UCSD-AML1 (cell line): ENCODE results near the gene NFKB2.

Experiments
- DNase-seq: peaks from one replicate; lab custom pipeline; 2025; ENCODE audit not compliant: unreplicated experiment; lab: John Stamatoyannopoulos, UW

NFKB2 gene

GRCh38 chr10:102449321-102450123, 54.0 kb downstream of the NFKB2 start:
- peak; percentile 73 for DNase-seq

- DNase-seq = no peak
Measured at GRCh38 chr10:102450124-102450373, 54.5 kb downstream of the NFKB2 start.

- peak; percentile 92 for DNase-seq
Measured at GRCh38 chr10:102450374-102451104, 55.0 kb downstream of the NFKB2 start.

- DNase-seq = no peak
Measured at GRCh38 chr10:102451105-102451969, 55.8 kb downstream of the NFKB2 start, which contains the start of gene C10orf95. C10orf95 (minus strand) TSS chr10:102451543; CDS start chr10:102451093, 450 bp downstream.
